ENCODE results near the gene MEA1.
A peak's percentile ranks its signal among the peaks of the same experiment; 100 is the strongest.

Gene MEA1

DNA sequence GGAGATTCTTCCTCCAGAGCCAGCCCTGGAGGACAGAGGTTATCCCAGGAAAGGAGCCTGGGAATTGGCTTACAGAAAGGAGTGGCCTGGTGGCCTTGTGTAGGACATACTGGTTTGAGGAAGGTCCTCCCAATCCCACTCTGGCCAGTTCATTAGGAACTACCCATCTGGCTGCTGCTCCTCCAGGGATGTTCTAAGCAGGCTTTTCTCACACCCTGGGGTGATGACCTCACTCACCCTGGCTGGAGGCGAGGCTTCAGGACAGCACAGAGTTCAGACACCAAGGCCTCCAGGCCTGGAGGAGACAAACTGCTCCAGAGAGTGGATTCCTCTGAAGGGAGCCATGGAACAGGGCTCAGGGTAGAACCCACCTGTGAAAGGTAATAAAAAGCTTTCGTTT is 44.3 kb downstream of the MEA1 start:
- DNase-seq, result no peak

- DNase-seq, result no peak
Observed at GRCh38 chr6:42968783-42969182, 45.0 kb downstream of the MEA1 start.

- DNase-seq, result no peak
Observed at GRCh38 chr6:42968126-42968701, 45.5 kb downstream of the MEA1 start.

DNA sequence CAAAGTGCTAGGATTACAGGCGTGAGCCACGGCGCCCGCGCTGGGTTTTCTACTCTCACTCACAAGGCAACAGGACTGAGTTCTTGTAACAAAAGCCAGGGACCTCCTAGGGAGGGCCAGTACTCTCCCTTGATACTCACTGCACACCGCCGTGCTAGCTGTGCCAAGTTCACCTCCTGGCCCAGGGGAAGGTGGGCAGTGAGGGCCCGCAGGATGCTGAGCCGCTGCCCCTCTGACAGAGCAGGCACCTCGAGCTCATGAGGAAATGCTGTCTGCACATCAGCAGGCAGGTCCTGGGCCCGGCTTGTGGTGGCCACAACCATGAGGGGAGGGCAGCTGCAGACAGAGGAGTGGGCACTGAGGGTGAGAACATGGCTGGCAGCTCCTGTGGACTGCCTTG is 46.5 kb downstream of the MEA1 start:
- DNase-seq, result no peak

GRCh38 chr6:42966571-42966970 is 47.2 kb downstream of the MEA1 start:
- no peak for DNase-seq

DNA sequence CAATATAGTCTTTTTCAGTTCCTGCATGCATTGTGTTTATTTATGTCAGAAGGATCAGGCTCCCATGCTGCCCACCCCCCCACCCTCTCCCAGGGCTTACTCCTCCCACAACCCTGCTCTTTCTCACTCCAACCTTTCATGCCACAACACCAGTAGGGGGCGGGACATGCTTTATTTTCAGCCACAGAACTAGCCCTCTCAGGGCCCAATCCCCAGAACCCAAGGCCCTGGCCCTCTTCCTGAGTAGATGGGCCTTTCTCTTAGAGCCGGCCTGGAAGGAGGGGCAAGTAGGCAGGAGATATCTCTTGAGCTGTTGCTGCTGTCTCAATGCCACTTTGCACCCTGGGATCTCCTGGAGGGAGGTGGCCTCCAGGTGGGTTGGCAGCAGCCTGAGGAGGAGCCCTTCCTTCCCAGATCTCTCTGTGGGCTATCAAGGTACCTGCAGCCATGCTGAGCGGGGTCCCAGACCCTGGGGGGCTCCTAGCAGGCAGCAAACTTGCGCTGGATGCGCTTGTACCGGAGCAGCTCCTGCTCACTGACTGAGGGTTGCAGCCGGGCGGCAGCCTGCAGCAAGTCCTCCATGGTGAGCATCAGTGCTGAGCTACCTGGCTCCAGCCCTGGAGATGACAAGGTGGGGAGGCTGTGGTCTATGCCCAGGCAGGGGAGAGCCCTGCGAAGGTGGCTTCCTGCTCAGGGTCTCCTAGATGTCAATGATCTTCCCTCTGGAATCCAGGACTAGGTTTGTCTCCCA is 49.7 kb downstream of the MEA1 start:
- DNase-seq, result peak; percentile 54

DNA sequence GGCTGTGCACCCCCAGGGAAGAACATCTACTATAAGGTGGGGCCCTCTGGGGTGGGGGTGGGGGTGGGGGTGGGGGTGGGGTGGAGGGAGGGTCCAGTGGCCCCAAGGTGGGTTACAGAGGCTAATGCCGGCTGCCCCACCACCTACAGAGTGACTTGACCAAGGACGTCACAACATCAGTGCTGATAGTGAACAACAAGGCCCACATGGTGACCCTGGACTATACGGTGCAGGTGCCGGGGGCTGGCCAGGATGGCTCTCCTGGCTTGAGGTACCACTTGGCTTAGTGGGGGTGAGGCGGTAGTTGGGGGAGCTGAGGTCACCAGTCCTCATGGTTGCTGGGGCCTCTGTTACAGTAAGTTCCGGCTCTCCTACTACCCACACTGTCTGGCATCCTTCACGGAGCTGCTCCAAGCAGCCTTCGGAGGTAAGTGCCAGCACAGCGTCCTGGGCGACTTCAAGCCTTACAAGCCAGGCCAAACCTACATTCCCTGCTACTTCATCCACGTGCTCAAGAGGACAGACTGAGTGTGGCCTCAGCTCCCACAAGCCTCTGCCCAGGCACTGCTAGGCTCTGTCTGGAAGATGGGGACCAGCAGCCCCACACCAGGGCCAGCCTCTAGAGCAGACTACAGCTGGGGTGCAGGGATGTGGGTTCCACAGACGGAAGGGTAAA is 50.4 kb downstream of the MEA1 start:
- DNase-seq, result no peak

GRCh38 chr6:42962502-42963178 is 51.1 kb downstream of the MEA1 start:
- DNase-seq, result no peak

GRCh38 chr6:42962096-42962495 is 51.6 kb downstream of the MEA1 start:
- no peak for DNase-seq

Data from activated CD4-positive, alpha-beta T cell treated with anti-CD3 and anti-CD28 coated beads, Interleukin-10, Interleukin-2, amounts not matched to agents 100 ng/mL and 50 ng/mL, durations not matched to agents 16 hours and 8 hours (primary cell).